Smooth muscle cell (in vitro differentiated cells): Measurements from ENCODE around the gene SLC49A3. TPM values are rescaled to one million over a fixed set of nuclear protein-coding genes. Genes with fewer than 3 reads are reported as not detected.

Experiments used
- DNase-seq: peaks from one replicate; lab custom pipeline; 2025; ENCODE audit not compliant: unreplicated experiment; lab: John Stamatoyannopoulos, UW
- H2AFZ ChIP-seq: fragments of 200-600 bp; sonication (generic); 2 replicates; pipeline ENCODE4 v1.6.0; 2016; ENCODE audit warnings: antibody characterized with exemption, low read depth, mild to moderate bottlenecking
- H3F3A ChIP-seq: fragments of 200-600 bp; sonication (generic); 2 replicates; pipeline ENCODE4 v1.6.0; 2017; ENCODE audit warnings: antibody characterized with exemption, low read depth
- H3K27ac ChIP-seq: fragments of 200-600 bp; sonication (generic); 2 replicates; pipeline ENCODE4 v1.5.1; 2016; ENCODE audit warnings: low read depth, mild to moderate bottlenecking
- H3K27me3 ChIP-seq: fragments of 200-600 bp; sonication (generic); 2 replicates; pipeline ENCODE4 v1.6.1; 2016; ENCODE audit warnings: low read depth, mild to moderate bottlenecking
- H3K36me3 ChIP-seq: fragments of 200-600 bp; sonication (generic); 2 replicates; pipeline ENCODE4 v1.5.1; 2016; ENCODE audit warnings: low read depth
- H3K4me1 ChIP-seq: fragments of 200-600 bp; sonication (generic); 2 replicates; pipeline ENCODE4 v1.5.1; 2016; ENCODE audit warnings: low read depth
- H3K4me2 ChIP-seq: fragments of 200-600 bp; sonication (generic); 2 replicates; pipeline ENCODE4 v1.6.0; 2016; ENCODE audit warnings: mild to moderate bottlenecking
- H3K4me3 ChIP-seq: fragments of 200-600 bp; sonication (generic); 2 replicates; pipeline ENCODE4 v1.5.1; 2016; ENCODE audit warnings: mild to moderate bottlenecking
- H3K79me2 ChIP-seq: fragments of 200-600 bp; sonication (generic); 2 replicates; pipeline ENCODE4 v1.6.0; 2016; ENCODE audit warnings: low read depth, mild to moderate bottlenecking
- H3K9ac ChIP-seq: fragments of 200-600 bp; sonication (generic); 2 replicates; pipeline ENCODE4 v1.6.0; 2016; ENCODE audit warnings: low read depth
- H3K9me3 ChIP-seq: fragments of 200-600 bp; sonication (generic); replicated peaks from 2 replicates; pipeline ENCODE4 v1.5.1; 2016; ENCODE audit warnings: low read depth
- H4K20me1 ChIP-seq: fragments of 200-600 bp; sonication (generic); 2 replicates; pipeline ENCODE4 v1.6.0; 2016; ENCODE audit warnings: low read depth
- WGBS: methylation state at CpG from one replicate; pipeline ENCODE4 v1.1.7; 2016; ENCODE audit warnings: low lambda C conversion rate; 5-methylcytosine and 5-hydroxymethylcytosine counted together
- polyA plus RNA-seq: library from polyadenylated mRNA; unstranded; fragments of >200 nt; fragmentation: Nextera tagmentation; extraction: Ambion mirVana; gene quantifications from 2 replicates; pipeline ENCODE4 v1.2.1, GENCODE V29; 2016
- total RNA-seq: library from RNA; depleted of rRNA; stranded (reverse); fragments of >200 nt; gene quantifications from 2 replicates; pipeline ENCODE4 v1.2.3, GENCODE V29; 2014
- TF ChIP-seq, protein P1 (sequence below): fragments of 200-600 bp; sonication (generic); IDR thresholded peaks from 2 replicates; pipeline ENCODE4 v1.5.1; 2017; ENCODE audit warnings: borderline replicate concordance, mild to moderate bottlenecking, antibody characterized with exemption; ENCODE audit not compliant: insufficient read depth, poor library complexity, severe bottlenecking

Gene SLC49A3
- total and polyA plus RNA-seq, 2 experiments from 2014 or later: 26.4 to 40.2 TPM

GRCh38 chr4:683247-683897 lies 5.6 kb downstream of the SLC49A3 start:
- no peaks in the 10 kb centered on the region for H3K27me3 ChIP-seq
- H3K4me2 ChIP-seq: no peak overlapping the region
- H2AFZ ChIP-seq: no peak overlapping the region
- no peak for DNase-seq
- no peak overlapping the region for H3K27ac ChIP-seq
- WGBS: 88% methylated on average over 24 of the region's 25 CpGs
- no peaks in the 10 kb centered on the region for H3K36me3 ChIP-seq
- no peak overlapping the region for H3K4me3 ChIP-seq
- no peaks in the 10 kb centered on the region for H3K9me3 ChIP-seq
- H3K4me1 ChIP-seq: peaks cover 5% of the 10 kb centered on the region
- H3F3A ChIP-seq: peaks cover 10% of the 10 kb centered on the region
- no peak overlapping the region for H3K9ac ChIP-seq
- H4K20me1 ChIP-seq: no peaks in the 10 kb centered on the region
- TF ChIP-seq, protein P1, sequence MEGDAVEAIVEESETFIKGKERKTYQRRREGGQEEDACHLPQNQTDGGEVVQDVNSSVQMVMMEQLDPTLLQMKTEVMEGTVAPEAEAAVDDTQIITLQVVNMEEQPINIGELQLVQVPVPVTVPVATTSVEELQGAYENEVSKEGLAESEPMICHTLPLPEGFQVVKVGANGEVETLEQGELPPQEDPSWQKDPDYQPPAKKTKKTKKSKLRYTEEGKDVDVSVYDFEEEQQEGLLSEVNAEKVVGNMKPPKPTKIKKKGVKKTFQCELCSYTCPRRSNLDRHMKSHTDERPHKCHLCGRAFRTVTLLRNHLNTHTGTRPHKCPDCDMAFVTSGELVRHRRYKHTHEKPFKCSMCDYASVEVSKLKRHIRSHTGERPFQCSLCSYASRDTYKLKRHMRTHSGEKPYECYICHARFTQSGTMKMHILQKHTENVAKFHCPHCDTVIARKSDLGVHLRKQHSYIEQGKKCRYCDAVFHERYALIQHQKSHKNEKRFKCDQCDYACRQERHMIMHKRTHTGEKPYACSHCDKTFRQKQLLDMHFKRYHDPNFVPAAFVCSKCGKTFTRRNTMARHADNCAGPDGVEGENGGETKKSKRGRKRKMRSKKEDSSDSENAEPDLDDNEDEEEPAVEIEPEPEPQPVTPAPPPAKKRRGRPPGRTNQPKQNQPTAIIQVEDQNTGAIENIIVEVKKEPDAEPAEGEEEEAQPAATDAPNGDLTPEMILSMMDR: no peak
- H3K79me2 ChIP-seq: peaks cover 8% of the 10 kb centered on the region

- no peak for DNase-seq
- Histone ChIP-seq H4K20me1 (no peaks in the 10 kb centered on the region), H3K36me3 (no peaks in the 10 kb centered on the region), H3K4me2 (no peak overlapping the region), H3K9me3 (no peaks in the 10 kb centered on the region), H3K27me3 (no peaks in the 10 kb centered on the region), H2AFZ (no peak overlapping the region), H3K9ac (no peak overlapping the region), H3K4me3 (no peak overlapping the region), H3K27ac (no peak overlapping the region), H3K79me2 (peaks cover 8% of the 10 kb centered on the region), H3K4me1 (peaks cover 5% of the 10 kb centered on the region), H3F3A (peaks cover 2% of the 10 kb centered on the region)
- TF ChIP-seq, protein P1: no peak
- WGBS: 95% methylated on average over 22 of the region's 23 CpGs
Observed at GRCh38 chr4:682490-683172, 6.3 kb downstream of the SLC49A3 start.

DNA sequence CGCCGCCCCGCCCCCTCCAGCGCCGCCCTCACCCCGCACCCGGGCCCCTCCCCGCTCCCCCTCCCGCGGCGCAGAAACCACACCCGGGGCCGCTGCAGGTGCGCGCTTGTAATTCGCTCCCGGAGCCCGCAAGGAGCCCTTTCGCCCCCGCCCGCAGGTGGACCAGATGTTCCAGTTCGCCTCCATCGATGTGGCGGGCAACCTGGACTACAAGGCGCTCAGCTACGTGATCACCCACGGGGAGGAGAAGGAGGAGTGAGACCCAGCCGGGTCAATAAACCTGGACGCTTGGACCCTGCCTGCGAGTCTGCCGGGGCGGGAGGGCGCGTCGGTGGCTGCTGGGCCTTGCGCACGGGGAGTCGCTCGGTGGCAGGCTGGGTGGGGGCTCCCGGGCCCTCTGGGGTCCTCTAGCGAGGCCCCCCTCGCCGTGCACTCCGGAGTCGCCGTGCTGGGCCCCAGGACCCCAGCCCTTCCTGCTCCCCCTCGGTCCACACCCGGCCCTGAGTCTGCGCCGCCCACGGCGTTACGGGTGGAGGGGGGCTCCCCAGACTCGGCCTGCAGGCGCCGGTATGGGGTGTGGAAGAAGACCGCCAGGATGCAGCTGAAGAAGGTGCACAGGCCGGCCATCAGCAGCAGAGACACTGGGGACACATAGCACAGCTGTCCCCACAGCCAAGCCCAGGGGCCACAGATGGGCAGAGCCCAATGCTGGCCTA lies 7.1 kb downstream of the SLC49A3 start:
- Histone ChIP-seq H3K4me2 (no peak overlapping the region), H3K9ac (no peak overlapping the region), H3K9me3 (no peaks in the 10 kb centered on the region), H4K20me1 (no peaks in the 10 kb centered on the region), H3K4me1 (peaks cover 5% of the 10 kb centered on the region), H3K4me3 (no peak overlapping the region), H3K27ac (no peak overlapping the region), H2AFZ (no peak overlapping the region), H3F3A (no peaks in the 10 kb centered on the region), H3K36me3 (no peaks in the 10 kb centered on the region), H3K79me2 (peaks cover 8% of the 10 kb centered on the region), H3K27me3 (no peaks in the 10 kb centered on the region)
- WGBS: 84% methylated on average over 28 of the region's 58 CpGs
- TF ChIP-seq, protein P1: no peak
- no peak for DNase-seq
